Measurements from ENCODE around the gene PDE2A. TPM values are rescaled to one million over a fixed set of nuclear protein-coding genes. Genes with fewer than 3 reads are reported as not detected.

Gene PDE2A
- total and polyA plus RNA-seq, 2 of the 4 experiments (the other 2 are of a cell fraction) = 0.02 TPM; not detected in 1

- Histone ChIP-seq H3K4me2 (ENCODE audit: low read depth, low read length) (no peak overlapping the region), H3K4me1 (ENCODE audit: control insufficient read depth, insufficient read depth, low read length) (no peaks in the 10 kb centered on the region), H3K27me3 (ENCODE audit: control insufficient read depth, insufficient read depth, low read length) (peaks cover 47% of the 10 kb centered on the region), H2BK5ac (ENCODE audit: low read depth, low read length, poor library complexity, severe bottlenecking) (no peak overlapping the region), H3K14ac (replicated peaks; ENCODE audit: low read depth, low read length) (no peak overlapping the region), H3K56ac (ENCODE audit: extremely low read depth, insufficient read depth, low read length) (no peak overlapping the region), H3K23ac (ENCODE audit: low read depth, low read length) (no peak overlapping the region), H4K8ac (ENCODE audit: low read depth in 2 of 2, low read length in 2 of 2) (no peak overlapping the region), H2AK5ac (ENCODE audit: low read depth, low read length) (no peak overlapping the region), H2AFZ (replicated peaks; ENCODE audit: low read length, poor library complexity) (no peak overlapping the region), H4K20me1 (ENCODE audit: insufficient read depth, low read length) (no peaks in the 10 kb centered on the region), H4K91ac (ENCODE audit: insufficient read depth, low read depth, low read length) (no peak overlapping the region), H4K5ac (ENCODE audit: low read depth, low read length) (no peak overlapping the region), H2BK120ac (ENCODE audit: low read depth, low read length) (no peak overlapping the region), H2BK20ac (ENCODE audit: low read depth, low read length) (no peak overlapping the region), H3K9me1 (ENCODE audit: insufficient read depth, low read length) (no peaks in the 10 kb centered on the region), H3K18ac (ENCODE audit: low read depth, low read length) (no peak overlapping the region), H2BK15ac (ENCODE audit: low read depth, low read length) (no peak overlapping the region), H3K4ac (ENCODE audit: low read depth, low read length) (no peak overlapping the region), H3K79me1 (ENCODE audit: low read depth in 1 of 2, low read length in 2 of 2) (no peaks in the 10 kb centered on the region), H2AK9ac (replicated peaks; ENCODE audit: low read depth, low read length, poor library complexity) (no peak overlapping the region), H3K9ac (ENCODE audit: low read depth, low read length) (no peak overlapping the region), H3K4me3 (ENCODE audit: insufficient read depth, low read depth, low read length) (no peak overlapping the region), H3K27ac (ENCODE audit: insufficient read depth, low read length) (no peak overlapping the region), H3K36me3 (ENCODE audit: control insufficient read depth, insufficient read depth, low read length) (no peaks in the 10 kb centered on the region), H3K9me3 (ENCODE audit: control insufficient read depth, insufficient read depth, low read length) (no peaks in the 10 kb centered on the region)
- ChIA-PET POLR2A (ENCODE audit: unreplicated experiment) (no interaction called here), CTCF (no interaction called here)
- WGBS, 2 experiments (ENCODE audit: extremely low coverage in 2 of 2, insufficient read length in 1 of 2) = 45% methylated on average over 4 of the region's 6 CpGs; no CpG with 5 or more reads in 1 of the 2 experiments
- intact Hi-C loops (cut with micrococcal nuclease) = no loop called here
- no peak for TF ChIP-seq POLR2A (IDR thresholded peaks at IDR 0.05; ENCODE audit: low read depth, low read length)
- in situ Hi-C loops (cut with MboI; ENCODE audit: low sequenced_read_pairs) = no loop called here
- ATAC-seq (ENCODE audit: low read depth) = no peak
- dilution Hi-C loops (cut with HindIII; ENCODE audit: low sequenced_read_pairs, unreplicated experiment) = no loop called here
- DNase-seq = no peak
- BruUV-seq (replicated peaks) = no TSS peak
These were observed 125.8 kb downstream of the PDE2A start for GRCh38 chr11:72548463-72548862.

Data from IMR-90 (cell line).